ENCODE results near the gene ATAD5.

DNA sequence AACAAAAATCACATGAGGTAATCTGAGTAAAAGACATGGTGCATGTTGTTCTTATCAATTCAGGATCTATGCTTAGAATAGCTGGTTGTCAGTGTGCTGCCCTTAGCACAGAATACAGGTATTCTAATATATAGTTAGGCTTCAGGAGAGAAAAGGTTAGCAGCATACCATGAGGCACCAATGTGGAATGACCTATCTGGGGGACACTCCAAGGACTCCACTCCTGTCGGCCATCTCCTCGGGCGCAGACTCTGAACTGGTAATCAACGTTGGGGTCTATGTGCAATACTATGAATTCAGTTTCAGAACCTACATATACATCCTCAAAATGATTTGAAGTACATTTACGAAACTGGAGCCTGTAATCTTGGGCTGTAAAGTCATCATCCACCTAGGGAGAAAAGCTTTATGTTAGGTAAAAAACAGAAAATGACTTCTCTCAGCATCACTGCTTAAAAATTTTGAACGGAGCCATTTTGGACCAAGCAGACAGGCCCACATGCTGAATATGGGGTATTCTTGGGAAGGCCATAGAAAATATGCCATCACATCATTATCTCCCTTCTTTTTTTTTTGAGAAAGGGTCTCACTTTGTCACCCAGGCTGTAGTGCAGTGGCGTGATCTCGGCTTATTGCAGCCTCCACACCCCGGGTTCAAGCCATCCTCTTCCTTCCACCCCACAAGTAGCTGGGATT is 38.3 kb upstream of the ATAD5 start:
- no peak for TF ChIP-seq ZNF512 (CRISPR knock-in tag; IDR thresholded peaks at IDR 0.05; ENCODE audit: borderline replicate concordance)
- TF ChIP-seq, protein P1, sequence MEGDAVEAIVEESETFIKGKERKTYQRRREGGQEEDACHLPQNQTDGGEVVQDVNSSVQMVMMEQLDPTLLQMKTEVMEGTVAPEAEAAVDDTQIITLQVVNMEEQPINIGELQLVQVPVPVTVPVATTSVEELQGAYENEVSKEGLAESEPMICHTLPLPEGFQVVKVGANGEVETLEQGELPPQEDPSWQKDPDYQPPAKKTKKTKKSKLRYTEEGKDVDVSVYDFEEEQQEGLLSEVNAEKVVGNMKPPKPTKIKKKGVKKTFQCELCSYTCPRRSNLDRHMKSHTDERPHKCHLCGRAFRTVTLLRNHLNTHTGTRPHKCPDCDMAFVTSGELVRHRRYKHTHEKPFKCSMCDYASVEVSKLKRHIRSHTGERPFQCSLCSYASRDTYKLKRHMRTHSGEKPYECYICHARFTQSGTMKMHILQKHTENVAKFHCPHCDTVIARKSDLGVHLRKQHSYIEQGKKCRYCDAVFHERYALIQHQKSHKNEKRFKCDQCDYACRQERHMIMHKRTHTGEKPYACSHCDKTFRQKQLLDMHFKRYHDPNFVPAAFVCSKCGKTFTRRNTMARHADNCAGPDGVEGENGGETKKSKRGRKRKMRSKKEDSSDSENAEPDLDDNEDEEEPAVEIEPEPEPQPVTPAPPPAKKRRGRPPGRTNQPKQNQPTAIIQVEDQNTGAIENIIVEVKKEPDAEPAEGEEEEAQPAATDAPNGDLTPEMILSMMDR (IDR thresholded peaks at IDR 0.05), result no peak
- TF ChIP-seq, protein P2, sequence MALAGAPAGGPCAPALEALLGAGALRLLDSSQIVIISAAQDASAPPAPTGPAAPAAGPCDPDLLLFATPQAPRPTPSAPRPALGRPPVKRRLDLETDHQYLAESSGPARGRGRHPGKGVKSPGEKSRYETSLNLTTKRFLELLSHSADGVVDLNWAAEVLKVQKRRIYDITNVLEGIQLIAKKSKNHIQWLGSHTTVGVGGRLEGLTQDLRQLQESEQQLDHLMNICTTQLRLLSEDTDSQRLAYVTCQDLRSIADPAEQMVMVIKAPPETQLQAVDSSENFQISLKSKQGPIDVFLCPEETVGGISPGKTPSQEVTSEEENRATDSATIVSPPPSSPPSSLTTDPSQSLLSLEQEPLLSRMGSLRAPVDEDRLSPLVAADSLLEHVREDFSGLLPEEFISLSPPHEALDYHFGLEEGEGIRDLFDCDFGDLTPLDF (CRISPR knock-in tag; IDR thresholded peaks at IDR 0.05), result no peak
- no peak for TF ChIP-seq SMAD3 (CRISPR knock-in tag; IDR thresholded peaks at IDR 0.05; ENCODE audit: borderline replicate concordance)
- no peak for TF ChIP-seq USF2 (CRISPR knock-in tag; IDR thresholded peaks at IDR 0.05)
- no peak for TF ChIP-seq NFYB (CRISPR knock-in tag; conservative IDR thresholded peaks at IDR 0.05; ENCODE audit: low read depth)
- no peak for TF ChIP-seq NR3C1 (CRISPR knock-in tag; conservative IDR thresholded peaks at IDR 0.05; ENCODE audit: low read depth)
- TF ChIP-seq GRHL2 (CRISPR knock-in tag; IDR thresholded peaks at IDR 0.05; ENCODE audit: insufficient replicate concordance, severe bottlenecking), result no peak
- no peak for TF ChIP-seq MLX (CRISPR knock-in tag; IDR thresholded peaks at IDR 0.05)
- no peak for TF ChIP-seq MAX (CRISPR knock-in tag; IDR thresholded peaks at IDR 0.05)
- TF ChIP-seq, protein P3, sequence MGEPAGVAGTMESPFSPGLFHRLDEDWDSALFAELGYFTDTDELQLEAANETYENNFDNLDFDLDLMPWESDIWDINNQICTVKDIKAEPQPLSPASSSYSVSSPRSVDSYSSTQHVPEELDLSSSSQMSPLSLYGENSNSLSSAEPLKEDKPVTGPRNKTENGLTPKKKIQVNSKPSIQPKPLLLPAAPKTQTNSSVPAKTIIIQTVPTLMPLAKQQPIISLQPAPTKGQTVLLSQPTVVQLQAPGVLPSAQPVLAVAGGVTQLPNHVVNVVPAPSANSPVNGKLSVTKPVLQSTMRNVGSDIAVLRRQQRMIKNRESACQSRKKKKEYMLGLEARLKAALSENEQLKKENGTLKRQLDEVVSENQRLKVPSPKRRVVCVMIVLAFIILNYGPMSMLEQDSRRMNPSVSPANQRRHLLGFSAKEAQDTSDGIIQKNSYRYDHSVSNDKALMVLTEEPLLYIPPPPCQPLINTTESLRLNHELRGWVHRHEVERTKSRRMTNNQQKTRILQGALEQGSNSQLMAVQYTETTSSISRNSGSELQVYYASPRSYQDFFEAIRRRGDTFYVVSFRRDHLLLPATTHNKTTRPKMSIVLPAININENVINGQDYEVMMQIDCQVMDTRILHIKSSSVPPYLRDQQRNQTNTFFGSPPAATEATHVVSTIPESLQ (CRISPR knock-in tag; IDR thresholded peaks at IDR 0.05), result no peak
- no peak for TF ChIP-seq FOXJ3 (CRISPR knock-in tag; IDR thresholded peaks at IDR 0.05; ENCODE audit: borderline replicate concordance)
